ENCODE data around the gene MANEA.

MANEA gene

GRCh38 chr6:95614094-95614493 is 36.8 kb downstream of the MANEA start:
- DNase-seq (ENCODE audit: insufficient read length, low spot score): no peak
- TF ChIP-seq, protein P1, sequence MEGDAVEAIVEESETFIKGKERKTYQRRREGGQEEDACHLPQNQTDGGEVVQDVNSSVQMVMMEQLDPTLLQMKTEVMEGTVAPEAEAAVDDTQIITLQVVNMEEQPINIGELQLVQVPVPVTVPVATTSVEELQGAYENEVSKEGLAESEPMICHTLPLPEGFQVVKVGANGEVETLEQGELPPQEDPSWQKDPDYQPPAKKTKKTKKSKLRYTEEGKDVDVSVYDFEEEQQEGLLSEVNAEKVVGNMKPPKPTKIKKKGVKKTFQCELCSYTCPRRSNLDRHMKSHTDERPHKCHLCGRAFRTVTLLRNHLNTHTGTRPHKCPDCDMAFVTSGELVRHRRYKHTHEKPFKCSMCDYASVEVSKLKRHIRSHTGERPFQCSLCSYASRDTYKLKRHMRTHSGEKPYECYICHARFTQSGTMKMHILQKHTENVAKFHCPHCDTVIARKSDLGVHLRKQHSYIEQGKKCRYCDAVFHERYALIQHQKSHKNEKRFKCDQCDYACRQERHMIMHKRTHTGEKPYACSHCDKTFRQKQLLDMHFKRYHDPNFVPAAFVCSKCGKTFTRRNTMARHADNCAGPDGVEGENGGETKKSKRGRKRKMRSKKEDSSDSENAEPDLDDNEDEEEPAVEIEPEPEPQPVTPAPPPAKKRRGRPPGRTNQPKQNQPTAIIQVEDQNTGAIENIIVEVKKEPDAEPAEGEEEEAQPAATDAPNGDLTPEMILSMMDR (IDR thresholded peaks at IDR 0.05; ENCODE audit: insufficient read depth, missing control alignments): no peak
- FAIRE-seq: no peak

DNA sequence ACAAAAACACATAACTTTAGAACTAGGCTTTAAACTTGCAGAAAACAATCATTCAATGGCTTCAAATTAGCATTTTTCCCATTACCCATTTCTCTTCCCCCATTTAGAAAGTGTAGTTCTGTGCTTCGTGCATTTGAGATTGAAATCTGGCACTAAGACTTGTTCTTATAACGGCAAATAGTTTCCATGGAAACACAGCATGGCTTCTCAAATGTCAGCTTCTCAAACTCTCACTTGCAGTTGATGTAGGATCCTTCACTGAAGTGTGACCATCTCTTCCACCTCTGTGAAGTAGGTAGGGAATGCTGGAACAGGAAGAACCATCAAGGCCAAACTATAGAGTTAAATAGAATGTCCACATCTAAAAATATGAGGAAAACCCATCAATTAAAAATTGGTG is 52.2 kb downstream of the MANEA start:
- FAIRE-seq (no peak), DNase-seq (ENCODE audit: insufficient read length, low spot score) (no peak)
- TF ChIP-seq, protein P1 (IDR thresholded peaks at IDR 0.05; ENCODE audit: insufficient read depth, missing control alignments): no peak

DNA sequence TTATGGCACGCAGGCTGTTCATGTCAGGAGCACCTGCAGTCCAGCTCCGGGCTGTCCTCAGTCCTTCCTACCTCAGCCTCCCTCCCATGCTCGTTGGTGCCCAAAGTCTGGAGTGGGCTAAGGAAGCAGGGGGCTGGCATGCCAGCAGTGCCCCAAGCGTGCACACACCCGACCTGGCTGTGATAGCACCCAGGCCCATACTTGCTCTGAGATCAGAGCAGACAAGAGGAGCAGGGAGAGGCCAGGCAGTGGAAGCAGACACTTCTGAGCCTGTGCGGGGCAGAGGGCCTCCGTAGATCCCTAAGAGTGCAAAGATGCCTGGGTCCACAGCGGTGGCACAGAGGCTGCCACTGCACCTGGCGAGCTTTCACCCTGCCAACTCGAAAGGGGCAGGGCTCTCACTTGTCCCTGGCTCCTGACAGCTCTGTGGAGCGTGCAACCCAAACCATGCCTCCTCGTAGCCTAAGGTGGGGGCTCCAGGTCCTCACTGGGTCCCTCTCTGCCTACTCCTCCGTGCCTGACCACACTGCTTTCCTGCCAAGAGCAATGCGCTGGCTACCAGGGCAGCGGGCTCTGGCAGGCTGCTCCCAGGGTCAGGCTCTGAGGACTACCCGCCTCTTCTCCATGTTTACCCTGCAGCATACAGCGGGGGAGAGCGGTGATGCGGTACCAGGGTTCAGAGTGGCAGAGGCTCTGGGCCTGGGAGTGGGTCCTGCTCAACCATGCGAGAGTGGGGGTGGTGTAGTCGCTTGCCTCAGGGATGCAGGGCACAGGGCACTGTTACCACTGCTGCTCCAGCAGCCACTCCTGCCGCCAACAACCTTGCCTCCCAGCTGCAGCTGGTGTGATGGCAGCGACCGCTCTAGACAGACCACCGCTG is 59.5 kb downstream of the MANEA start:
- FAIRE-seq: no peak
- TF ChIP-seq, protein P1 (IDR thresholded peaks at IDR 0.05; ENCODE audit: insufficient read depth, missing control alignments): no peak
- no peak for DNase-seq (ENCODE audit: insufficient read length, low spot score)

DNA sequence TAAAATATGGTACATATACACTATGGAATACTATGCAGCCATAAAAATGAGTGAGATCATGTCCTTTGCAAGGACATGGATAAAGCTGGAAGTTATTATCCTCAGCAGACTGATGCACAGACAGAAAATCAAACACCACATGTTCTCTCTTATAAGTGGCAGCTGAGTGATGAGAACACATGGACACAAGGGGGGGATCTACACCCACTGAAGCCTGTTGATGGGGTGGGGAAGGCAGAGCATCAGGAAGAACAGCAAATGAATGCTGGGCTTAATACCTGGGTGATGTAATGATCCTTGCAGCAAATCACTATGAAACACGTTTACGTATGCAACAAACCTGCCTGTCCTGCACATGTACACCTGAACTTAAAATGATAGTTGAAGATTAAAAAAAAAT is 71.3 kb downstream of the MANEA start:
- no peak for FAIRE-seq
- TF ChIP-seq, protein P1 (IDR thresholded peaks at IDR 0.05; ENCODE audit: insufficient read depth, missing control alignments): no peak

GRCh38 chr6:95649451-95649850 is 72.1 kb downstream of the MANEA start:
- DNase-seq (ENCODE audit: insufficient read length, low spot score) (no peak), FAIRE-seq (no peak)
- TF ChIP-seq, protein P1 (IDR thresholded peaks at IDR 0.05; ENCODE audit: insufficient read depth, missing control alignments): no peak

More for the DNA sequence above, 71.3 kb downstream of the MANEA start:
- no peak for DNase-seq (ENCODE audit: insufficient read length, low spot score)

DNA sequence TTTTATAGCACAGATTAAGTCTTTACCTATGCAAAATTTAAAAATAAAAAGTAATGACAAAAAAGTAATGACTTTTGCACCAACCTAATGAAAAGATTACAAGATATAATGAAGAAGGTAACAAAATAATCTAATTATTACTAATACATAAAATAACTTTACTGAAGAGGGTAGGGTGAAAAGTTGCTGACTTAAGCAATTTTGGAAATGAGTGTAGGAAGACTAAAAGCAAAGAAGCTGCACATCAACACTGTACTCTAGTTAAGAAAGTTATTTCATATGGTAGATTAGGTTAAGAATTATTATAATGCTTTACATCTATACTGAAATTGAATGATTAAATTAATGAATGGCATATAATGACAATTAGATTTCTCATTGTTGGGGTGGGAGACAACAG is 76.8 kb downstream of the MANEA start:
- TF ChIP-seq, protein P1 (IDR thresholded peaks at IDR 0.05; ENCODE audit: insufficient read depth, missing control alignments): no peak
- no peak for DNase-seq (ENCODE audit: insufficient read length, low spot score)
- FAIRE-seq: no peak

DNA sequence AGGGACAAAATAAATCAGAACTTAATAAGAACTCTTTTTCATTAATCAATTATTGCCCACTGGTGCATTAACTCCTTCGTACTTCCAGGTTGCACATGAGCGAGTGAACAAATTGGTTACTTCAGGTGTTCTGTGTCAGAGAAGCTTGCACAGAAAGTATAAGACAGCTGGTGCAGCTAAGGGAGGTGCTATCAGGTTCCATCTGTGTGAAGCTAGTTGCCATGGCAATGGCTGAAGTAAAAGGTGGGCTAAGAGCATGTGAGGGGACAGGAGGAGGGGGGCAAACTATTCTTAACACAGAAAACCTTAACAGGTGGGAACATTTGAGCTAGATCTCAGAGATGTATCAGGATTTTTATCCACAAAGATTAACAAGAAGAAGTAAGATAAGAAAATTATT is 81.6 kb downstream of the MANEA start:
- DNase-seq (ENCODE audit: insufficient read length, low spot score) (no peak), FAIRE-seq (no peak)
- TF ChIP-seq, protein P1 (IDR thresholded peaks at IDR 0.05; ENCODE audit: insufficient read depth, missing control alignments): no peak
